LNCaP clone FGC (cell line): ENCODE results near the gene LARP7.

Experiments used
- DNase-seq: peaks from one replicate; pipeline ENCODE4 v3.0.0-alpha.2; 2011; ENCODE audit warnings: low read depth
- H3K4me3 ChIP-seq: 2 replicates; pipeline ENCODE4 v1.5.1; 2011; ENCODE audit warnings: mild to moderate bottlenecking, low read depth, low read length, control low read depth
- CTCF ChIP-seq: IDR thresholded peaks from 2 replicates; pipeline ENCODE4 v1.5.1; 2012; ENCODE audit warnings: mild to moderate bottlenecking; ENCODE audit not compliant: control insufficient read depth, insufficient read depth; ENCODE audit errors: extremely low read depth

LARP7 gene

GRCh38 chr4:112645541-112646329 lies 8.8 kb downstream of the LARP7 start:
- no peak for TF ChIP-seq CTCF
- DNase-seq = no peak
- no peak overlapping the region for H3K4me3 ChIP-seq

GRCh38 chr4:112646632-112647537 lies 9.9 kb downstream of the LARP7 start:
- H3K4me3 ChIP-seq = no peak overlapping the region

GRCh38 chr4:112647785-112648184 lies 10.8 kb downstream of the LARP7 start:
- no peak for TF ChIP-seq CTCF
- no peak for DNase-seq
- no peak overlapping the region for H3K4me3 ChIP-seq

More at GRCh38 chr4:112646632-112647537, 9.9 kb downstream of the LARP7 start:
- no peak for DNase-seq
- TF ChIP-seq CTCF = no peak

- no peak for TF ChIP-seq CTCF
- no peak for DNase-seq
- H3K4me3 ChIP-seq = no peak overlapping the region
Measured at GRCh38 chr4:112648263-112649054, 11.5 kb downstream of the LARP7 start.

- H3K4me3 ChIP-seq = no peak overlapping the region
- no peak for TF ChIP-seq CTCF
- DNase-seq = no peak
Measured at GRCh38 chr4:112649055-112649408, 12.1 kb downstream of the LARP7 start.

- TF ChIP-seq CTCF = no peak
- H3K4me3 ChIP-seq = no peak overlapping the region
- no peak for DNase-seq
Measured at GRCh38 chr4:112650332-112650731, 13.4 kb downstream of the LARP7 start.
